Measurements from ENCODE around the gene SLC23A2. TPM values are rescaled to one million over a fixed set of nuclear protein-coding genes. Genes with fewer than 3 reads are reported as not detected.
"Not testable (repeated sequence)": the region's sequence is repeated elsewhere in the genome, so short reads cannot be mapped to it uniquely, and the experiment has no call there.

Gene SLC23A2
- total RNA-seq, 4 donors from 2014 or later = 2.6 to 3.6 (median 3.1) TPM

DNA sequence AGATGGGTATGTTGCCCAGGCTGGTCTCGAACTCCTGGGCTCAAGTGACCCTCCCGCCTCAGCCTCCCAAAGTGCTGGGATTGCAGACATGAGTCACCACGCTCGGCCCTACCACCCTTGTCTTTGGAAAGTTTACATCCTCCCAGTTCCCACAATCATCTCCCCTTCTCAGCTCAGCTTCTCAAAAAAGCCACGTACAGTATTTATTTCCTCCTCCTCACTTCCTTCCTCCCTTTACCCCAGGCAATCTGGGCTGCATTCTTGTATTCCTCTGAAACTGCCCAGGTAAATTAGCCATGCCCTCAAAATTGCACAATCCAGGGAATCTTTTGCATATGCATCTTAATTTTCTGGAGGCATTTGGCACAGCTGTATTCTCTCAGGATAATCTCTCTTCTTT, 7.4 kb upstream of the SLC23A2 start:
- no peak for ATAC-seq
- TF ChIP-seq POLR2A (IDR thresholded peaks at IDR 0.05) = no peak
- H3K36me3 ChIP-seq = no peaks in the 10 kb centered on the region
- H3K9me3 ChIP-seq = no peaks in the 10 kb centered on the region
- no peaks in the 10 kb centered on the region for H3K27me3 ChIP-seq
- no peaks in the 10 kb centered on the region for H3K4me1 ChIP-seq
- in situ Hi-C loops (cut with MboI; ENCODE audit: low sequenced_read_pairs in 4 of 4) (no loop called here), intact Hi-C loops (cut with DNase I; ENCODE audit: low total_unique reads) (no loop called here)
- no peak overlapping the region for H3K27ac ChIP-seq
- DNase-seq = no peak
- H3K4me3 ChIP-seq = no peak overlapping the region

DNA sequence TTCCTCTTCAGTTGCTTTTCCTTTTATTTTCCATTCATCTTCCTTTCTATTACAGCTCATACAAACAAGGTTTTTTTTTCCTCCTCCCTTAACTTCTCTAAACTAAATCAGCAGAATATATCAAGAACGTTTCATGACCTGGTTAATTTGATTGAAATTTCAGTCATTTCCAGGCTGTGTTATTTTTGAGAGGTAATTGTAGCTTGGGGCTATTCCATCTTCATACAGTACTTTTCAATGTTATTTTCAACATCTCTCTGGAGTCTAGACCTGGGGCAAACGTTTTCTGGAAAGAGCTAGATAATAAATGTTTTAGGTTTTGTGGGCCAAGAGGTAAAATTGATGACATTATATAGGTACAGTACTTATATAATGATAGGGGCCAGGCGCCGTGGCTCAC, 4.0 kb upstream of the SLC23A2 start:
- intact Hi-C loops (cut with DNase I; ENCODE audit: low total_unique reads) = no loop called here
- TF ChIP-seq, protein P1, sequence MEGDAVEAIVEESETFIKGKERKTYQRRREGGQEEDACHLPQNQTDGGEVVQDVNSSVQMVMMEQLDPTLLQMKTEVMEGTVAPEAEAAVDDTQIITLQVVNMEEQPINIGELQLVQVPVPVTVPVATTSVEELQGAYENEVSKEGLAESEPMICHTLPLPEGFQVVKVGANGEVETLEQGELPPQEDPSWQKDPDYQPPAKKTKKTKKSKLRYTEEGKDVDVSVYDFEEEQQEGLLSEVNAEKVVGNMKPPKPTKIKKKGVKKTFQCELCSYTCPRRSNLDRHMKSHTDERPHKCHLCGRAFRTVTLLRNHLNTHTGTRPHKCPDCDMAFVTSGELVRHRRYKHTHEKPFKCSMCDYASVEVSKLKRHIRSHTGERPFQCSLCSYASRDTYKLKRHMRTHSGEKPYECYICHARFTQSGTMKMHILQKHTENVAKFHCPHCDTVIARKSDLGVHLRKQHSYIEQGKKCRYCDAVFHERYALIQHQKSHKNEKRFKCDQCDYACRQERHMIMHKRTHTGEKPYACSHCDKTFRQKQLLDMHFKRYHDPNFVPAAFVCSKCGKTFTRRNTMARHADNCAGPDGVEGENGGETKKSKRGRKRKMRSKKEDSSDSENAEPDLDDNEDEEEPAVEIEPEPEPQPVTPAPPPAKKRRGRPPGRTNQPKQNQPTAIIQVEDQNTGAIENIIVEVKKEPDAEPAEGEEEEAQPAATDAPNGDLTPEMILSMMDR (IDR thresholded peaks at IDR 0.05 in 4 of 5, conservative IDR thresholded peaks at IDR 0.05 in 1 of 5) = no peak
- TF ChIP-seq POLR2A (IDR thresholded peaks at IDR 0.05) = no peak
- in situ Hi-C loops (cut with MboI; ENCODE audit: low sequenced_read_pairs in 4 of 4) = no loop called here

DNA sequence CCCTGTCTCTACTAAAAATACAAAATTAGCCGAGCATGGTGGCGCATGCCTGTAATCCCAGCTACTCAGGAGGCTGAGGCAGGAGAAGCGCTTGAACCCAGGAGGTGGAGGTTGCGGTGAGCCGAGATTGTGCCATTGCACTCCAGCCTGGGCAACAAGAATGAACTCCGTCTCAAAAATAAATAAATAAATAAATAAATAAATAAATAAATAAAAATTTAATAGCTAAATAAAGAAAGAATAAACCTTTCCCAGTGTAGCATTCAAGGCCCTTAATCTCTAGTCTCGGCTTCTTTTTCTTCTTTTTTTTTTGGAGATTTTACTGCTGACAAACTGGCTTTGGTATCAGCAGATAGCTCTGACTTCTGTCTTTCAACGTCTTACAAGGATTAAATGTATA, 3.5 kb upstream of the SLC23A2 start:
- in situ Hi-C loops (cut with MboI; ENCODE audit: low sequenced_read_pairs in 4 of 4); H3K9me3 ChIP-seq; ATAC-seq; H3K36me3 ChIP-seq; H3K4me3 ChIP-seq; intact Hi-C loops (cut with DNase I; ENCODE audit: low total_unique reads); H3K4me1 ChIP-seq; H3K27me3 ChIP-seq; H3K27ac ChIP-seq; DNase-seq: not testable (repeated sequence)

More for the DNA sequence above, 4.0 kb upstream of the SLC23A2 start:
- Histone ChIP-seq H3K4me3 (no peak overlapping the region), H3K36me3 (no peaks in the 10 kb centered on the region), H3K27me3 (no peaks in the 10 kb centered on the region), H3K27ac (no peak overlapping the region), H3K9me3 (no peaks in the 10 kb centered on the region), H3K4me1 (no peaks in the 10 kb centered on the region)
- DNase-seq (no peak), ATAC-seq (no peak)

DNA sequence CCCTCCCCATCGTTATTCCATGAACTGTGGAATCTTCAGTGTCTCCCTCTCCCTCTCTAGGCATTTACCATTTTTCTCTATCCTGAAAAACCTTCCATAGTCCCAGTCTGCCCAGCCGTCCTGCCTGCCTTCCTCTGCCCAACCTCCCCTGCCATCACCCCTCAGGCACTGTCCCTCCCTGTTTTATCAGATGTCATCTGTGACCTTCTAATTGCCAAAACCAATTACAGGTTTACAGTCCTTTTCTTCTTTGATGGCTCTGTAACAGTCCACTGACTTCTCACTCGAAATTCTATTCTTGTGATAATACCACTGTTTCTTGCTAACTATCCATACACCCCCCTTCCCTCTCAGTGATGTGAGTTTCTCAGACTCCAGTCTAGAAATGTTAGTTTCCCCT, 2.3 kb upstream of the SLC23A2 start:
- no peak for ATAC-seq
- Histone ChIP-seq H3K4me1 (peaks cover 3 to 6% of the 10 kb centered on the region in 2 donors), H3K36me3 (no peaks in the 10 kb centered on the region), H3K4me3 (no peak overlapping the region), H3K27ac (no peak overlapping the region), H3K9me3 (no peaks in the 10 kb centered on the region), H3K27me3 (no peaks in the 10 kb centered on the region)
- no peak for DNase-seq
- intact Hi-C loops (cut with DNase I; ENCODE audit: low total_unique reads) = no loop called here
- TF ChIP-seq, protein P1 (IDR thresholded peaks at IDR 0.05 in 4 of 5, conservative IDR thresholded peaks at IDR 0.05 in 1 of 5) = no peak
- TF ChIP-seq POLR2A (IDR thresholded peaks at IDR 0.05) = no peak
- in situ Hi-C loops (cut with MboI; ENCODE audit: low sequenced_read_pairs in 4 of 4) = no loop called here

DNA sequence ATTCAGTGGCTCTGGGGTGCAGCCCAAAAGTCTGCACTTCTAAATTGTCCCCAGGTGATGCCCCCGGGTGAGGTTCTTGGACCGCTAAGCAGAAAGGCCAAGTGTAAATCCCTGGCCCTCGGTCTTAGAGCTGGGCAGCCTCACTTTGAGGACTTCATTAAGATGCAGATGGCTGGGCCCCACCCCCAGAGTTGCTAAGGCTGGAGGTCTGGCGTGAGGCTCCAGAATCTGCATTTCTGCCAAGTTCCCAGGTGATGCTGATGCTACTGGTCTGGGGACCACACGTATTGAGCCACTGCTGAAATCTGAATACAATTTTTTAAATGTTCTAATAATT, 735 bp upstream of the SLC23A2 start:
- H3K36me3 ChIP-seq = no peaks in the 10 kb centered on the region
- DNase-seq = no peak
- in situ Hi-C loops (cut with MboI; ENCODE audit: low sequenced_read_pairs in 4 of 4) (no loop called here), intact Hi-C loops (cut with DNase I; ENCODE audit: low total_unique reads) (no loop called here)
- no peaks in the 10 kb centered on the region for H3K27me3 ChIP-seq
- TF ChIP-seq, protein P1 (IDR thresholded peaks at IDR 0.05 in 4 of 5, conservative IDR thresholded peaks at IDR 0.05 in 1 of 5) = no peak
- no peak for TF ChIP-seq POLR2A (IDR thresholded peaks at IDR 0.05)
- no peaks in the 10 kb centered on the region for H3K9me3 ChIP-seq
- H3K4me1 ChIP-seq = peaks cover 3 to 6% of the 10 kb centered on the region in 2 donors
- ATAC-seq = no peak
- H3K27ac ChIP-seq = no peak overlapping the region
- peak overlapping the region; percentile 71 to 78 (median 74) for H3K4me3 ChIP-seq
